Psoas muscle (tissue), 8 donors: ENCODE measurements around the gene CNIH3. TPM values are rescaled to one million over a fixed set of nuclear protein-coding genes. Genes with fewer than 3 reads are reported as not detected.
A peak's percentile ranks its signal among the peaks of the same experiment; 100 is the strongest.

Experiments
- ATAC-seq, 4 donors: fragments of 200-7000 bp; cut with Tn5 transposase; one replicate each; pipeline ENCODE4 v1.9.1; 2020; ENCODE audit warnings: moderate library complexity in 3 of 4, mild to moderate bottlenecking in 2 of 4
- DNase-seq, 2 donors: peaks; one replicate each; pipeline ENCODE4 v3.0.0-alpha.2; 2020
- H3K27ac ChIP-seq: fragments of 200-600 bp; one replicate; pipeline ENCODE4 v1.8.0; 2022
- H3K27me3 ChIP-seq, 3 donors: fragments of 200-600 bp in 1 of 3; one replicate each; pipeline versions ENCODE4 v1.6.1 to v1.8.0; 2013 to 2022; ENCODE audit warnings: low read length in 2 of 3, mild to moderate bottlenecking in 2 of 3, moderate library complexity in 1 of 3; ENCODE audit not compliant: insufficient read depth in 3 of 3
- H3K36me3 ChIP-seq, 2 donors: fragments of 200-600 bp in 1 of 2; one replicate each; pipeline versions ENCODE4 v1.6.1 to v1.8.0; 2013 to 2022; ENCODE audit warnings: low read depth in 1 of 2, mild to moderate bottlenecking in 1 of 2, moderate library complexity in 1 of 2; ENCODE audit not compliant: insufficient read depth in 1 of 2
- H3K4me1 ChIP-seq: fragments of 200-600 bp; one replicate; pipeline ENCODE4 v1.8.0; 2022
- H3K4me3 ChIP-seq: fragments of 200-600 bp; one replicate; pipeline ENCODE4 v1.8.0; 2022; ENCODE audit warnings: mild to moderate bottlenecking
- H3K9me3 ChIP-seq: fragments of 200-600 bp; one replicate; pipeline ENCODE4 v1.8.0; 2022
- WGBS, 3 donors: extraction: QIAGEN DNeasy Blood & Tissue Kit; methylation state at CpG; one replicate each; pipeline versions ENCODE4 v1.1.6 to v1.1.7; 2013; 5-methylcytosine and 5-hydroxymethylcytosine counted together
- intact Hi-C, 2 donors: fragments of 100-400 bp; cut with DNase I; formaldehyde crosslinking; loops; one replicate each; pipeline versions ENCODE4 v1.11.0 to v1.14.2; 2022
- polyA plus RNA-seq, 3 donors: library from polyadenylated mRNA; stranded (reverse); fragments of 200-250 nt; gene quantifications; one replicate each; pipeline ENCODE4 v1.2.3, GENCODE V29; 2013
- total RNA-seq, 4 donors: library from RNA; stranded (reverse); fragmentation: NEBNext Ultra II Directional in 2 of 4; extraction: Animal tissue kit (Norgen Biotek cat#: 25700) in 2 of 4; gene quantifications; one replicate each; pipeline versions ENCODE4 v1.2.1 to v1.2.4, GENCODE V29; 2021 to 2023
- TF ChIP-seq, protein P1 (sequence below): fragments of 200-600 bp; IDR thresholded peaks from one replicate; pipeline ENCODE4 v1.8.0; 2022; ENCODE audit warnings: antibody characterized with exemption
- donor health status: healthy with polysubstance abuse.
- donor health status: DM: no; HTN: no; CAD: no; lungs with moderate emphysema.
- donor health status: Bipolar disorder and iron deficiency.
- donor health status: healthy.
- donor health status: DM: yes; HTN: yes; CAD: no.
- donor health status: DM: no; HTN: no; CAD: no.
- donor health status: DM: no; HTN: no; CAD: no.
- donor health status: DM: yes; HTN: yes; CAD: no.

Gene CNIH3
- total and polyA plus RNA-seq, 7 donors = 0.39 to 1.9 (median 1.2) TPM

GRCh38 chr1:224739303-224739996, 123.3 kb downstream of the CNIH3 start:
- TF ChIP-seq, protein P1, sequence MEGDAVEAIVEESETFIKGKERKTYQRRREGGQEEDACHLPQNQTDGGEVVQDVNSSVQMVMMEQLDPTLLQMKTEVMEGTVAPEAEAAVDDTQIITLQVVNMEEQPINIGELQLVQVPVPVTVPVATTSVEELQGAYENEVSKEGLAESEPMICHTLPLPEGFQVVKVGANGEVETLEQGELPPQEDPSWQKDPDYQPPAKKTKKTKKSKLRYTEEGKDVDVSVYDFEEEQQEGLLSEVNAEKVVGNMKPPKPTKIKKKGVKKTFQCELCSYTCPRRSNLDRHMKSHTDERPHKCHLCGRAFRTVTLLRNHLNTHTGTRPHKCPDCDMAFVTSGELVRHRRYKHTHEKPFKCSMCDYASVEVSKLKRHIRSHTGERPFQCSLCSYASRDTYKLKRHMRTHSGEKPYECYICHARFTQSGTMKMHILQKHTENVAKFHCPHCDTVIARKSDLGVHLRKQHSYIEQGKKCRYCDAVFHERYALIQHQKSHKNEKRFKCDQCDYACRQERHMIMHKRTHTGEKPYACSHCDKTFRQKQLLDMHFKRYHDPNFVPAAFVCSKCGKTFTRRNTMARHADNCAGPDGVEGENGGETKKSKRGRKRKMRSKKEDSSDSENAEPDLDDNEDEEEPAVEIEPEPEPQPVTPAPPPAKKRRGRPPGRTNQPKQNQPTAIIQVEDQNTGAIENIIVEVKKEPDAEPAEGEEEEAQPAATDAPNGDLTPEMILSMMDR = no peak
- Histone ChIP-seq H3K36me3 (no peaks in the 10 kb centered on the region), H3K4me3 (no peak overlapping the region), H3K4me1 (peaks cover 29% of the 10 kb centered on the region), H3K9me3 (no peaks in the 10 kb centered on the region), H3K27me3 (no peaks in the 10 kb centered on the region), H3K27ac (peak overlapping the region; percentile 14)
- 53 to 72% (median 62%) methylated on average over 12 of the region's 12 CpGs for WGBS, 3 donors
- peak; percentile 53 to 85 (median 68) for ATAC-seq
- intact Hi-C loops = loop anchor here in 1 of 2 donors (10.0 kb wide), 1 partner anchor 235 kb away; no protein-coding TSS in a partner anchor
- peak in 1 of 2 donors; percentile 60 for DNase-seq

- Histone ChIP-seq H3K4me3 (no peak overlapping the region), H3K9me3 (no peaks in the 10 kb centered on the region), H3K27ac (peak overlapping the region; percentile 14), H3K27me3 (no peaks in the 10 kb centered on the region), H3K4me1 (peaks cover 35% of the 10 kb centered on the region), H3K36me3 (no peaks in the 10 kb centered on the region)
- WGBS, 3 donors = 50 to 76% (median 69%) methylated on average over 7 of the region's 7 CpGs
- no peak for DNase-seq
- intact Hi-C loops = loop anchor here in 1 of 2 donors (10.0 kb wide), 1 partner anchor 235 kb away; no protein-coding TSS in a partner anchor
- TF ChIP-seq, protein P1 = no peak
- ATAC-seq = peak in 2 of 4 donors; percentile 62 to 72
Measured at GRCh38 chr1:224739997-224740684, 124.0 kb downstream of the CNIH3 start.

DNA sequence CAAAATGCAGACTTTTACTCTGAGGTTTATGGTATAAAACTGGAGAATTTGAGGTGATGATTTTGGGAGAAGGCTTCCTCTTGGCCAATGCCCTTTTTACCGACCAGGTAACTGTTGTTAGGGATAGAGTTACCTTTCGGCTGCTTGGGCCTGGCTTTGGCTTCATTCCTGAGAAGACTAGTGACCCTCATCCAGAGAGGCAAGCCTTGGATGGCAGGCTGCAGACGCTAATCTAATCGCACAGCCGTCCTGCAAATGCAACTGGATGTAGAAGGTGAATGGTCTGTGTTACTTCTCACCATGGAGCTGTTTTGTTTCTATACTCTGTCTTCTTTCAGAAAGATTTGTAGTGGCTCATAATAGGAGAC, 124.6 kb downstream of the CNIH3 start:
- 49 to 83% (median 60%) methylated on average over 5 of the region's 5 CpGs for WGBS, 3 donors
- H3K9me3 ChIP-seq = no peaks in the 10 kb centered on the region
- no peak for ATAC-seq
- H3K27ac ChIP-seq = no peak overlapping the region
- TF ChIP-seq, protein P1 = no peak
- DNase-seq = no peak
- intact Hi-C loops = no loop called here
- H3K4me3 ChIP-seq = no peak overlapping the region
- peaks cover 36% of the 10 kb centered on the region for H3K4me1 ChIP-seq
- H3K36me3 ChIP-seq = no peaks in the 10 kb centered on the region
- H3K27me3 ChIP-seq = no peaks in the 10 kb centered on the region

DNA sequence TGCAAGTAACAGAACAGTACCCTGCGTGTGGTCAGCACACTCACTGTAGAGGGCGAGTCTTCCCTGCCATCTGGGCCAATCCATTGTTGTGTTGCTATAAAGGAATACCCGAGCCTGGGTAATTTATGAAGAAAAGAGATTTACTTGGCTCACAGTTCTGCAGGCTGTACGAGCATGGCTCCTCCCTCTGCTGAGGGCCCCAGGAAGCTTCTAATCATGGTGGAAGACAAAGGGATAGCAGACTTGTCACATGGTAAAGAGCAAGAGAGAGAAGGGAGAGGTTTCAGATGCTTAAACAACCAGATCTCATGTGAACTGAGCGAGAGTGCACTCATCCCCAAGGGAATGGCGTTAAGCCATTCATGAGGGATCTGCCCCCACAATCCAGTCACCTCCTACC, 126.2 kb downstream of the CNIH3 start:
- H3K9me3 ChIP-seq = no peaks in the 10 kb centered on the region
- ATAC-seq = no peak
- 86 to 92% (median 92%) methylated on average over 6 of the region's 6 CpGs for WGBS, 3 donors
- H3K27me3 ChIP-seq = no peaks in the 10 kb centered on the region
- DNase-seq = no peak
- no peaks in the 10 kb centered on the region for H3K36me3 ChIP-seq
- TF ChIP-seq, protein P1 = no peak
- peaks cover 29% of the 10 kb centered on the region for H3K4me1 ChIP-seq
- H3K4me3 ChIP-seq = no peak overlapping the region
- H3K27ac ChIP-seq = no peak overlapping the region
- intact Hi-C loops = no loop called here
